KMS-11 (cell line): ENCODE results near the gene MICAL3.

ENCODE experiments used
- H2AFZ ChIP-seq: fragments of 200-600 bp; sonication (generic); 2 replicates; pipeline ENCODE4 v1.6.1; 2016; ENCODE audit warnings: antibody characterized with exemption, mixed run types, low read depth
- H3K27ac ChIP-seq: fragments of 200-600 bp; sonication (generic); 2 replicates; pipeline ENCODE4 v1.6.1; 2016; ENCODE audit warnings: mild to moderate bottlenecking, mixed run types
- H3K27me3 ChIP-seq: fragments of 200-600 bp; sonication (generic); 2 replicates; pipeline ENCODE4 v1.6.1; 2017; ENCODE audit warnings: mild to moderate bottlenecking, low read depth, mixed run types, moderate library complexity; ENCODE audit not compliant: insufficient read depth
- H3K36me3 ChIP-seq: fragments of 200-600 bp; sonication (generic); 2 replicates; pipeline ENCODE4 v1.6.1; 2017; ENCODE audit warnings: mild to moderate bottlenecking, mixed run types; ENCODE audit not compliant: insufficient read depth
- H3K4me1 ChIP-seq: fragments of 200-600 bp; sonication (generic); 2 replicates; pipeline ENCODE4 v1.6.1; 2016; ENCODE audit warnings: mild to moderate bottlenecking, low read depth, mixed run types; ENCODE audit not compliant: poor library complexity, severe bottlenecking
- H3K4me2 ChIP-seq: fragments of 200-600 bp; sonication (generic); 2 replicates; pipeline ENCODE4 v1.7.0; 2016; ENCODE audit warnings: mild to moderate bottlenecking, mixed run types
- H3K4me3 ChIP-seq: fragments of 200-600 bp; sonication (generic); IDR thresholded peaks from 2 replicates; pipeline ENCODE4 v1.6.1; 2017; ENCODE audit warnings: low read depth, low read length, mixed read lengths; ENCODE audit not compliant: insufficient read depth
- H3K79me2 ChIP-seq: fragments of 200-600 bp; sonication (generic); 2 replicates; pipeline ENCODE4 v1.6.1; 2016; ENCODE audit warnings: low read depth, mixed run types; ENCODE audit not compliant: insufficient read depth
- H3K9ac ChIP-seq: fragments of 200-600 bp; sonication (generic); 2 replicates; pipeline ENCODE4 v1.6.1; 2016; ENCODE audit warnings: mild to moderate bottlenecking, mixed run types
- H4K20me1 ChIP-seq: fragments of 200-600 bp; sonication (generic); 2 replicates; pipeline ENCODE4 v1.6.1; 2016; ENCODE audit warnings: mild to moderate bottlenecking, mixed run types; ENCODE audit not compliant: insufficient read depth
- TF ChIP-seq, protein P1 (sequence below): fragments of 200-600 bp; sonication (generic); conservative IDR thresholded peaks from 2 replicates; pipeline ENCODE4 v1.6.1; 2017; ENCODE audit warnings: low read depth, mild to moderate bottlenecking, antibody characterized with exemption, low read length, moderate library complexity, mixed read lengths

MICAL3 gene

GRCh38 chr22:17845790-17846189 is 178.6 kb downstream of the MICAL3 start:
- Histone ChIP-seq H4K20me1 (no peaks in the 10 kb centered on the region), H3K9ac (no peak overlapping the region), H3K36me3 (no peaks in the 10 kb centered on the region), H3K27me3 (no peaks in the 10 kb centered on the region), H3K27ac (no peak overlapping the region), H3K4me1 (no peaks in the 10 kb centered on the region), H2AFZ (no peak overlapping the region), H3K4me2 (no peak overlapping the region), H3K79me2 (no peaks in the 10 kb centered on the region), H3K4me3 (no peak overlapping the region)
- TF ChIP-seq, protein P1, sequence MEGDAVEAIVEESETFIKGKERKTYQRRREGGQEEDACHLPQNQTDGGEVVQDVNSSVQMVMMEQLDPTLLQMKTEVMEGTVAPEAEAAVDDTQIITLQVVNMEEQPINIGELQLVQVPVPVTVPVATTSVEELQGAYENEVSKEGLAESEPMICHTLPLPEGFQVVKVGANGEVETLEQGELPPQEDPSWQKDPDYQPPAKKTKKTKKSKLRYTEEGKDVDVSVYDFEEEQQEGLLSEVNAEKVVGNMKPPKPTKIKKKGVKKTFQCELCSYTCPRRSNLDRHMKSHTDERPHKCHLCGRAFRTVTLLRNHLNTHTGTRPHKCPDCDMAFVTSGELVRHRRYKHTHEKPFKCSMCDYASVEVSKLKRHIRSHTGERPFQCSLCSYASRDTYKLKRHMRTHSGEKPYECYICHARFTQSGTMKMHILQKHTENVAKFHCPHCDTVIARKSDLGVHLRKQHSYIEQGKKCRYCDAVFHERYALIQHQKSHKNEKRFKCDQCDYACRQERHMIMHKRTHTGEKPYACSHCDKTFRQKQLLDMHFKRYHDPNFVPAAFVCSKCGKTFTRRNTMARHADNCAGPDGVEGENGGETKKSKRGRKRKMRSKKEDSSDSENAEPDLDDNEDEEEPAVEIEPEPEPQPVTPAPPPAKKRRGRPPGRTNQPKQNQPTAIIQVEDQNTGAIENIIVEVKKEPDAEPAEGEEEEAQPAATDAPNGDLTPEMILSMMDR = no peak

DNA sequence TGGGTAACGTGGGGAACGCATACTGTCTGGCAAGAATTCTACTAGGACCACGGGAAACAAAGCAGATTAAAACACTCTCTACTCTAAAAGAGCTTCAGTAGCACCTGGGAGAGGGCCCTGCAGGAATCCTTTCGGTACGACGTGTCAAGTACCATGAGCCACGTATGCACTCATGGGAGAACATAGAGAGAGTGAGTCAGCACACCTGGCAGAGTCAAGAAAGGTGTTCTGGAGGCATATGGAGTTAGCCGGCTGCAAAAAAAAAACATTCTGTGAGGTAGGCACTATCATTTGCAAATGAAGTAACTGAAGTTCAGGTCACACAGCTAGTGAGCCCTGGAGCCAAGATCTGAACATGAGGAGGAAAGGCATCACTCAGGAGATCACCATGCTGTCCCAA is 179.0 kb downstream of the MICAL3 start:
- no peak overlapping the region for H3K4me3 ChIP-seq
- no peak overlapping the region for H2AFZ ChIP-seq
- no peak overlapping the region for H3K9ac ChIP-seq
- H3K27ac ChIP-seq = no peak overlapping the region
- H3K27me3 ChIP-seq = no peaks in the 10 kb centered on the region
- no peaks in the 10 kb centered on the region for H4K20me1 ChIP-seq
- TF ChIP-seq, protein P1 = no peak
- no peaks in the 10 kb centered on the region for H3K79me2 ChIP-seq
- H3K4me2 ChIP-seq = no peak overlapping the region
- no peaks in the 10 kb centered on the region for H3K36me3 ChIP-seq
- H3K4me1 ChIP-seq = no peaks in the 10 kb centered on the region

DNA sequence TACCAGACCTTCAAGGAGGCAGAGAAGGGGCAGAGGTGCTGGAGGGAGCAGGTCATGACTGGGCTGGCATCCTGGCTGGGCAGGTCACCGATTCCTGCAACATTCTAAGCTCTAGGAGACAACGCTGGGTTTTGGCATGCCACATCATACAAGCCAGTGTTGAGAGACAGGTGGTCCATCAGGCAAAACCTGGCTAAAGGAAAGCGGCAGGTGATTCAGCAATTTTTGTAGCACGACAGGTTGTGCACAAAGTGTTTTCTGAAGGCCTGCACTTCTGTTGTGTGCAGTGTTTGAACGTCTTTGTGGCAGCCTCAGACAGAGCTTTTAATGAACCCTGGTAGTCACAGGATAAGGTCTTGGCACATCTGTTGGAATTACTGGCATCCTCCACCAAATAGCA is 180.2 kb downstream of the MICAL3 start:
- Histone ChIP-seq H3K27me3 (no peaks in the 10 kb centered on the region), H3K4me3 (no peak overlapping the region), H4K20me1 (no peaks in the 10 kb centered on the region), H3K36me3 (no peaks in the 10 kb centered on the region), H3K27ac (no peak overlapping the region), H2AFZ (no peak overlapping the region), H3K9ac (no peak overlapping the region), H3K4me1 (no peaks in the 10 kb centered on the region), H3K79me2 (no peaks in the 10 kb centered on the region), H3K4me2 (no peak overlapping the region)
- TF ChIP-seq, protein P1 = no peak

- no peaks in the 10 kb centered on the region for H3K79me2 ChIP-seq
- H3K27ac ChIP-seq = no peak overlapping the region
- TF ChIP-seq, protein P1 = no peak
- H3K27me3 ChIP-seq = no peaks in the 10 kb centered on the region
- H4K20me1 ChIP-seq = no peaks in the 10 kb centered on the region
- no peaks in the 10 kb centered on the region for H3K4me1 ChIP-seq
- H3K4me3 ChIP-seq = no peak overlapping the region
- no peak overlapping the region for H3K9ac ChIP-seq
- no peak overlapping the region for H3K4me2 ChIP-seq
- no peak overlapping the region for H2AFZ ChIP-seq
- H3K36me3 ChIP-seq = no peaks in the 10 kb centered on the region
These were observed 182.0 kb downstream of the MICAL3 start for GRCh38 chr22:17842386-17842785.
